SK-N-SH treated with all-trans-retinoic acid at 6 μM for 48 hours (cell line): ENCODE measurements around the gene SRXN1.

Source experiments
- ATAC-seq: fragments of 200-7000 bp; cut with Tn5 transposase; 3 replicates; pipeline ENCODE4 v1.9.1; 2020; ENCODE audit warnings: mild to moderate bottlenecking, moderate library complexity
- ARNTL ChIP-seq: fragments of 450-650 bp; formaldehyde crosslinking; IDR thresholded peaks from 2 replicates; pipeline ENCODE4 v1.5.0; 2020; ENCODE audit warnings: low read depth, mild to moderate bottlenecking, moderate library complexity, borderline replicate concordance
- BACH2 ChIP-seq: fragments of 250-450 bp; sonication (Bioruptor Pico); IDR thresholded peaks from 2 replicates; pipeline ENCODE4 v1.9.0; 2021; ENCODE audit warnings: mild to moderate bottlenecking, borderline replicate concordance
- ESRRG ChIP-seq: fragments of 250-450 bp; sonication (Bioruptor Pico); IDR thresholded peaks from 2 replicates; pipeline ENCODE4 v1.6.1; 2021; ENCODE audit warnings: mild to moderate bottlenecking
- GLIS3 ChIP-seq: fragments of 250-450 bp; sonication (Bioruptor Pico); IDR thresholded peaks from 2 replicates; pipeline ENCODE4 v1.5.0; 2020; ENCODE audit warnings: mild to moderate bottlenecking, moderate library complexity
- ISL1 ChIP-seq: fragments of 250-450 bp; sonication (Bioruptor Pico); IDR thresholded peaks from 2 replicates; pipeline ENCODE4 v2.1.2; 2022; ENCODE audit warnings: mild to moderate bottlenecking, moderate library complexity
- POU6F1 ChIP-seq: fragments of 250-450 bp; sonication (Bioruptor Pico); IDR thresholded peaks from 2 replicates; pipeline ENCODE4 v1.8.0; 2021; ENCODE audit warnings: low read depth, mild to moderate bottlenecking, moderate library complexity, borderline replicate concordance
- PPARA ChIP-seq: fragments of 250-450 bp; sonication (Bioruptor Pico); IDR thresholded peaks from 2 replicates; pipeline ENCODE4 v1.5.0; 2020; ENCODE audit warnings: mild to moderate bottlenecking, borderline replicate concordance
- RARB ChIP-seq: fragments of 250-450 bp; sonication (Bioruptor Pico); IDR thresholded peaks from 2 replicates; pipeline ENCODE4 v1.8.0; 2021; ENCODE audit warnings: mild to moderate bottlenecking, moderate library complexity
- SNAI2 ChIP-seq: fragments of 250-450 bp; sonication (Bioruptor Pico); IDR thresholded peaks from 2 replicates; pipeline ENCODE4 v1.5.0; 2020; ENCODE audit warnings: mild to moderate bottlenecking, moderate library complexity
- TCF4 ChIP-seq: fragments of 250-450 bp; sonication (Bioruptor Pico); IDR thresholded peaks from 2 replicates; pipeline ENCODE4 v1.8.0; 2021; ENCODE audit warnings: mild to moderate bottlenecking, moderate library complexity, borderline replicate concordance
- TOX ChIP-seq: fragments of 250-450 bp; sonication (Bioruptor Pico); IDR thresholded peaks from 2 replicates; pipeline ENCODE4 v1.8.0; 2021; ENCODE audit warnings: mild to moderate bottlenecking, moderate library complexity, borderline replicate concordance
- ZC3H10 ChIP-seq: fragments of 250-450 bp; sonication (Bioruptor Pico); IDR thresholded peaks from 2 replicates; pipeline ENCODE4 v1.5.1; 2021; ENCODE audit warnings: mild to moderate bottlenecking, moderate library complexity
- ZFP30 ChIP-seq: fragments of 450-650 bp; formaldehyde crosslinking; IDR thresholded peaks from 2 replicates; pipeline ENCODE4 v1.5.0; 2022; ENCODE audit warnings: mild to moderate bottlenecking, moderate library complexity
- ZNF565 ChIP-seq: fragments of 450-650 bp; formaldehyde crosslinking; conservative IDR thresholded peaks from 2 replicates; pipeline ENCODE4 v1.5.0; 2020; ENCODE audit warnings: low read depth, mild to moderate bottlenecking, moderate library complexity
- ZNF70 ChIP-seq: fragments of 450-650 bp; formaldehyde crosslinking; IDR thresholded peaks from 2 replicates; pipeline ENCODE4 v1.5.0; 2020; ENCODE audit warnings: mild to moderate bottlenecking, moderate library complexity
- ZNF8 ChIP-seq: fragments of 450-650 bp; formaldehyde crosslinking; IDR thresholded peaks from 2 replicates; pipeline ENCODE4 v1.5.0; 2020; ENCODE audit warnings: mild to moderate bottlenecking, moderate library complexity
- TF ChIP-seq, protein P1 (sequence below): fragments of 250-450 bp; sonication (Bioruptor Pico); IDR thresholded peaks from 2 replicates; pipeline ENCODE4 v1.5.1; 2021; ENCODE audit warnings: mild to moderate bottlenecking, moderate library complexity
- TF ChIP-seq, protein P2 (sequence below): fragments of 250-450 bp; sonication (Bioruptor Pico); IDR thresholded peaks from 2 replicates; pipeline ENCODE4 v1.5.0; 2020; ENCODE audit warnings: mild to moderate bottlenecking, moderate library complexity
- TF ChIP-seq, protein P3 (sequence below): fragments of 250-450 bp; sonication (Bioruptor Pico); IDR thresholded peaks from 2 replicates; pipeline ENCODE4 v1.5.1; 2020; ENCODE audit warnings: low read depth, mild to moderate bottlenecking, moderate library complexity
- TF ChIP-seq, protein P4 (sequence below): fragments of 250-450 bp; sonication (Bioruptor Pico); IDR thresholded peaks from 2 replicates; pipeline ENCODE4 v1.8.0; 2020; ENCODE audit warnings: mild to moderate bottlenecking, moderate library complexity, borderline replicate concordance

Gene SRXN1

GRCh38 chr20:634148-634925, 18.7 kb downstream of the SRXN1 start:
- no peak for TF ChIP-seq TCF4
- TF ChIP-seq BACH2 = no peak
- no peak for TF ChIP-seq ZC3H10 (CRISPR knock-in tag)
- no peak for TF ChIP-seq ARNTL (CRISPR knock-in tag)
- no peak for TF ChIP-seq PPARA
- TF ChIP-seq POU6F1 = no peak
- no peak for TF ChIP-seq ISL1 (CRISPR knock-in tag)
- no peak for TF ChIP-seq ZNF565
- TF ChIP-seq, protein P1, sequence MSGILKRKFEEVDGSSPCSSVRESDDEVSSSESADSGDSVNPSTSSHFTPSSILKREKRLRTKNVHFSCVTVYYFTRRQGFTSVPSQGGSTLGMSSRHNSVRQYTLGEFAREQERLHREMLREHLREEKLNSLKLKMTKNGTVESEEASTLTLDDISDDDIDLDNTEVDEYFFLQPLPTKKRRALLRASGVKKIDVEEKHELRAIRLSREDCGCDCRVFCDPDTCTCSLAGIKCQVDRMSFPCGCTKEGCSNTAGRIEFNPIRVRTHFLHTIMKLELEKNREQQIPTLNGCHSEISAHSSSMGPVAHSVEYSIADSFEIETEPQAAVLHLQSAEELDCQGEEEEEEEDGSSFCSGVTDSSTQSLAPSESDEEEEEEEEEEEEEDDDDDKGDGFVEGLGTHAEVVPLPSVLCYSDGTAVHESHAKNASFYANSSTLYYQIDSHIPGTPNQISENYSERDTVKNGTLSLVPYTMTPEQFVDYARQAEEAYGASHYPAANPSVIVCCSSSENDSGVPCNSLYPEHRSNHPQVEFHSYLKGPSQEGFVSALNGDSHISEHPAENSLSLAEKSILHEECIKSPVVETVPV (CRISPR knock-in tag) = no peak
- no peak for TF ChIP-seq ZNF70 (CRISPR knock-in tag)
- TF ChIP-seq, protein P2, sequence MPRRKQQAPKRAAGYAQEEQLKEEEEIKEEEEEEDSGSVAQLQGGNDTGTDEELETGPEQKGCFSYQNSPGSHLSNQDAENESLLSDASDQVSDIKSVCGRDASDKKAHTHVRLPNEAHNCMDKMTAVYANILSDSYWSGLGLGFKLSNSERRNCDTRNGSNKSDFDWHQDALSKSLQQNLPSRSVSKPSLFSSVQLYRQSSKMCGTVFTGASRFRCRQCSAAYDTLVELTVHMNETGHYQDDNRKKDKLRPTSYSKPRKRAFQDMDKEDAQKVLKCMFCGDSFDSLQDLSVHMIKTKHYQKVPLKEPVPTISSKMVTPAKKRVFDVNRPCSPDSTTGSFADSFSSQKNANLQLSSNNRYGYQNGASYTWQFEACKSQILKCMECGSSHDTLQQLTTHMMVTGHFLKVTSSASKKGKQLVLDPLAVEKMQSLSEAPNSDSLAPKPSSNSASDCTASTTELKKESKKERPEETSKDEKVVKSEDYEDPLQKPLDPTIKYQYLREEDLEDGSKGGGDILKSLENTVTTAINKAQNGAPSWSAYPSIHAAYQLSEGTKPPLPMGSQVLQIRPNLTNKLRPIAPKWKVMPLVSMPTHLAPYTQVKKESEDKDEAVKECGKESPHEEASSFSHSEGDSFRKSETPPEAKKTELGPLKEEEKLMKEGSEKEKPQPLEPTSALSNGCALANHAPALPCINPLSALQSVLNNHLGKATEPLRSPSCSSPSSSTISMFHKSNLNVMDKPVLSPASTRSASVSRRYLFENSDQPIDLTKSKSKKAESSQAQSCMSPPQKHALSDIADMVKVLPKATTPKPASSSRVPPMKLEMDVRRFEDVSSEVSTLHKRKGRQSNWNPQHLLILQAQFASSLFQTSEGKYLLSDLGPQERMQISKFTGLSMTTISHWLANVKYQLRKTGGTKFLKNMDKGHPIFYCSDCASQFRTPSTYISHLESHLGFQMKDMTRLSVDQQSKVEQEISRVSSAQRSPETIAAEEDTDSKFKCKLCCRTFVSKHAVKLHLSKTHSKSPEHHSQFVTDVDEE (CRISPR knock-in tag) = no peak
- no peak for TF ChIP-seq RARB (CRISPR knock-in tag)
- TF ChIP-seq, protein P3, sequence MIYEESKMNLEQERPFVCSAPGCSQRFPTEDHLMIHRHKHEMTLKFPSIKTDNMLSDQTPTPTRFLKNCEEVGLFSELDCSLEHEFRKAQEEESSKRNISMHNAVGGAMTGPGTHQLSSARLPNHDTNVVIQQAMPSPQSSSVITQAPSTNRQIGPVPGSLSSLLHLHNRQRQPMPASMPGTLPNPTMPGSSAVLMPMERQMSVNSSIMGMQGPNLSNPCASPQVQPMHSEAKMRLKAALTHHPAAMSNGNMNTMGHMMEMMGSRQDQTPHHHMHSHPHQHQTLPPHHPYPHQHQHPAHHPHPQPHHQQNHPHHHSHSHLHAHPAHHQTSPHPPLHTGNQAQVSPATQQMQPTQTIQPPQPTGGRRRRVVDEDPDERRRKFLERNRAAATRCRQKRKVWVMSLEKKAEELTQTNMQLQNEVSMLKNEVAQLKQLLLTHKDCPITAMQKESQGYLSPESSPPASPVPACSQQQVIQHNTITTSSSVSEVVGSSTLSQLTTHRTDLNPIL = no peak
- no peak for TF ChIP-seq GLIS3
- no peak for TF ChIP-seq TOX (CRISPR knock-in tag)
- ATAC-seq = no peak; the same call in 2 of the 3 replicates

GRCh38 chr20:631101-631500, 21.9 kb downstream of the SRXN1 start:
- TF ChIP-seq SNAI2 (CRISPR knock-in tag) (no peak), ZNF70 (CRISPR knock-in tag) (no peak), ISL1 (CRISPR knock-in tag) (no peak), RARB (CRISPR knock-in tag) (no peak), ZFP30 (CRISPR knock-in tag) (no peak), ESRRG (CRISPR knock-in tag) (no peak), TCF4 (no peak), ZNF8 (CRISPR knock-in tag) (no peak), PPARA (no peak)
- TF ChIP-seq, protein P4, sequence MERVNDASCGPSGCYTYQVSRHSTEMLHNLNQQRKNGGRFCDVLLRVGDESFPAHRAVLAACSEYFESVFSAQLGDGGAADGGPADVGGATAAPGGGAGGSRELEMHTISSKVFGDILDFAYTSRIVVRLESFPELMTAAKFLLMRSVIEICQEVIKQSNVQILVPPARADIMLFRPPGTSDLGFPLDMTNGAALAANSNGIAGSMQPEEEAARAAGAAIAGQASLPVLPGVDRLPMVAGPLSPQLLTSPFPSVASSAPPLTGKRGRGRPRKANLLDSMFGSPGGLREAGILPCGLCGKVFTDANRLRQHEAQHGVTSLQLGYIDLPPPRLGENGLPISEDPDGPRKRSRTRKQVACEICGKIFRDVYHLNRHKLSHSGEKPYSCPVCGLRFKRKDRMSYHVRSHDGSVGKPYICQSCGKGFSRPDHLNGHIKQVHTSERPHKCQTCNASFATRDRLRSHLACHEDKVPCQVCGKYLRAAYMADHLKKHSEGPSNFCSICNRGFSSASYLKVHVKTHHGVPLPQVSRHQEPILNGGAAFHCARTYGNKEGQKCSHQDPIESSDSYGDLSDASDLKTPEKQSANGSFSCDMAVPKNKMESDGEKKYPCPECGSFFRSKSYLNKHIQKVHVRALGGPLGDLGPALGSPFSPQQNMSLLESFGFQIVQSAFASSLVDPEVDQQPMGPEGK (CRISPR knock-in tag) = no peak
- TF ChIP-seq, protein P2 (CRISPR knock-in tag) = no peak
- TF ChIP-seq, protein P1 (CRISPR knock-in tag) = no peak

More at GRCh38 chr20:631101-631500, 21.9 kb downstream of the SRXN1 start:
- no peak for ATAC-seq
